Adrenal gland (tissue), 12 donors: ENCODE results near the gene MAPK10. TPM values are rescaled to one million over a fixed set of nuclear protein-coding genes. Genes with fewer than 3 reads are reported as not detected.

Experiments used
- DNase-seq, 7 donors: peaks; one replicate each; pipeline ENCODE4 v3.0.0-alpha.2; 2019 to 2020
- H3K27ac ChIP-seq, 5 donors: fragments of 200-600 bp; sonication (generic) in 4 of 5; 1 replicate in 3 of 5; 2 replicates in 2 of 5; pipeline versions ENCODE4 v1.5.1 to v1.8.0; 2016 to 2020; ENCODE audit warnings: mild to moderate bottlenecking in 1 of 5
- H3K27me3 ChIP-seq: fragments of 200-600 bp; 2 replicates; pipeline ENCODE4 v1.8.0; 2021
- H3K36me3 ChIP-seq, 2 donors: fragments of 200-600 bp; replicated peaks in 1 of 2; 1 replicate in 1 of 2; 2 replicates in 1 of 2; pipeline versions ENCODE4 v1.5.1 to v1.8.0; 2018 to 2022
- H3K4me1 ChIP-seq, 2 donors: fragments of 200-600 bp; replicated peaks in 1 of 2; 1 replicate in 1 of 2; 2 replicates in 1 of 2; pipeline versions ENCODE4 v1.5.1 to v1.8.0; 2018 to 2021
- H3K4me3 ChIP-seq, 4 donors: fragments of 200-600 bp; sonication (generic) in 3 of 4; one replicate each; pipeline ENCODE4 v1.5.1; 2016 to 2018
- H3K9me3 ChIP-seq, 3 donors: fragments of 200-600 bp; sonication (generic) in 1 of 3; replicated peaks in 1 of 3; 1 replicate in 2 of 3; 2 replicates in 1 of 3; pipeline versions ENCODE4 v1.5.1 to v1.8.0; 2016 to 2021
- CTCF ChIP-seq, 6 experiments: fragments of 450-650 bp in 4 of 6; fragments of 200-600 bp in 2 of 6; sonication (generic) in 1 of 6; IDR thresholded peaks; 1 replicate in 5 of 6; 2 replicates in 1 of 6; pipeline versions ENCODE4 v1.5.1 to v1.8.0; 2016 to 2021; ENCODE audit warnings: antibody characterized with exemption in 6 of 6, mild to moderate bottlenecking in 2 of 6, moderate library complexity in 1 of 6
- POLR2A ChIP-seq, 2 donors: fragments of 450-650 bp; IDR thresholded peaks; one replicate each; pipeline ENCODE4 v1.6.1; 2017; ENCODE audit warnings: antibody characterized with exemption in 2 of 2, mild to moderate bottlenecking in 2 of 2, moderate library complexity in 1 of 2
- WGBS, 4 donors: extraction: QIAGEN DNeasy Blood & Tissue Kit in 2 of 4; methylation state at CpG; one replicate each; pipeline versions ENCODE4 v1.1.5 to v1.1.7; 2013 to 2017; 5-methylcytosine and 5-hydroxymethylcytosine counted together
- intact Hi-C, 2 donors: fragments of 100-400 bp; cut with DNase I; formaldehyde crosslinking; loops; one replicate each; pipeline versions ENCODE4 v1.14.1 to v1.15.0; 2022 to 2023
- polyA plus RNA-seq, 3 donors: library from polyadenylated mRNA; stranded (reverse); fragments of 200-250 nt in 2 of 3; fragments of 350-450 nt in 1 of 3; fragmentation: Illumina TruSeq in 1 of 3; extraction: RNeasy Lipid Tissue Mini Kit (QIAGEN cat#74804) in 1 of 3; gene quantifications; one replicate each; pipeline ENCODE4 v1.2.3, GENCODE V29; 2013 to 2014
- total RNA-seq, 9 donors: library from RNA; depleted of rRNA in 4 of 9; stranded (reverse); fragments of >200 nt in 4 of 9; fragments of 120-200 nt in 1 of 9; fragmentation: NEBNext Ultra II Directional in 1 of 9; extraction: Animal tissue kit (Norgen Biotek cat#: 25700) in 1 of 9; gene quantifications; one replicate each; pipeline versions ENCODE4 v1.1.0 to v1.2.4, GENCODE V29; 2013 to 2023
- donor health status: healthy with polysubstance abuse.
- donor health status: Bipolar disorder and iron deficiency.
- donor health status: DM: yes; HTN: yes; CAD: no.
- donor health status: DM: no; HTN: no; CAD: no.
- donor health status: DM: no; HTN: no; CAD: no.
- donor health status: DM: yes; HTN: yes; CAD: no.

The MAPK10 gene
- total and polyA plus RNA-seq, 12 donors, result 11.6 to 160 (median 42.1) TPM

- no peak for DNase-seq
- Histone ChIP-seq H3K4me1 (no peaks in the 10 kb centered on the region), H3K9me3 (no peaks in the 10 kb centered on the region), H3K4me3 (no peak overlapping the region), H3K27me3 (no peaks in the 10 kb centered on the region), H3K36me3 (no peaks in the 10 kb centered on the region), H3K27ac (no peak overlapping the region)
- TF ChIP-seq CTCF (IDR thresholded peaks at IDR 0.05) (no peak), POLR2A (IDR thresholded peaks at IDR 0.05) (no peak)
- intact Hi-C loops, result no loop called here
Observed at GRCh38 chr4:86380181-86380724, 20.4 kb upstream of the MAPK10 start.

DNA sequence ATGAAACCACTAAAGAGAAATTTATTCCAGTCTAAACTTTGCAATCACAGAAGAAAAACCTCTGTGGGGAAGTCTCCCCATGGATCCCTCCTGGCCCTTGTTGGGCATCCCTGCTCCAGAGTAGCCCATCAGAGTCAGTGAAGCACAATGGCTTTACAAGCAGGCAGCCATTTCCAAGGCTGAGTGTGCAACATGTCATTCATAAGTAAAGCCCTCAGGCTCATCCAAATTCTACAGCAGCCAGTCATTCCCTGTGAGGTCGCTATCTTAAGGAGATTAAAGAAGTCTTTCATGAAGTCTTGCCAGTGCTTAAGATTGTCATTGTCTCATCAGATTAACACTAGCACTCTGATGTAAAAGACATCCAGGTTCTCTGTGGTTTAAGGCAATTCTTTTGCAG, 17.0 kb upstream of the MAPK10 start:
- no peak for TF ChIP-seq CTCF (IDR thresholded peaks at IDR 0.05)
- TF ChIP-seq POLR2A (IDR thresholded peaks at IDR 0.05), result no peak
- WGBS, 4 donors, result 88 to 94% (median 89%) methylated on average over 1 of the region's 1 CpG

DNA sequence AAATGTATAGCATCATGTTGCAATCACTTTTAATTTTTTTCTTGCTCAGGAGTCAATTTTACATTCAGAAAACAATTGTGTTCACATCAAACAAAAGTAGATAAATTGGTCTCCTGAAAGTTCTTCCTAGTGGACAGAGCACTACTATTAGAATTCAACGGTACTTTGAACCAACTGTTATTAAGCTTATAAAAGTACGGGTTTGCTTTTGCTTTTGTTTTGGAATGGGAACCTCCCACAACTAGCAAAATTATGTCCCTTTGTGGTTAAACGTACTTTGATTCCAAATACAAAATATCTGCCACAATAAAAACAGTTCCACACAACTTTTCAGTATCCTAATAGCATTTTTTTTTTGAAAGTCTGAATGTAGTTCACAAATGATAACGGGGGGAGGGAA, 8.6 kb upstream of the MAPK10 start:
- no peaks in the 10 kb centered on the region for H3K27me3 ChIP-seq
- intact Hi-C loops, result no loop called here
- H3K9me3 ChIP-seq, result no peaks in the 10 kb centered on the region

More for the DNA sequence above, 17.0 kb upstream of the MAPK10 start:
- H3K4me1 ChIP-seq, result no peaks in the 10 kb centered on the region
- no peak overlapping the region for H3K4me3 ChIP-seq
- H3K27me3 ChIP-seq, result no peaks in the 10 kb centered on the region
- H3K9me3 ChIP-seq, result no peaks in the 10 kb centered on the region
- no peaks in the 10 kb centered on the region for H3K36me3 ChIP-seq
- no peak overlapping the region for H3K27ac ChIP-seq
- DNase-seq, result no peak
- intact Hi-C loops, result no loop called here

DNA sequence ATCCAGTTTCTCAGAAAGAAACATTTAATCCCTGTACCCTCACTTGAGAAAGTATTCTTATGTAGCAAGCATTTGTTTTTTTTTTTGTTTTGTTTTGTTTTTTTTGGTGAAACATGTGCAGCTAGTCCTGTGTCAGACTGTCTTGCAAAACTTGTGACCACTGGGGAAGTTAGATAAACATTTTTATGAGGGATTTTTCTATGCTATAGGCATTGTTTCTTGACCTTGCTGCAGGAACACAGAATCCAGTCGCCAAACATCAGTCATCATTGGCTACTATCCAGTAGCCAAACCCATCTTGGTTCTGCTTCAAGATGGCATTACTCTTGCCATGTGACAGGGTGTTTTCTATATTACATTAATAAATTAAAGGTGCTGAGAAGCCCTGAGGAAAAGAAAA, 7.7 kb upstream of the MAPK10 start:
- intact Hi-C loops, result no loop called here
- TF ChIP-seq CTCF (IDR thresholded peaks at IDR 0.05), result no peak
- no peak for TF ChIP-seq POLR2A (IDR thresholded peaks at IDR 0.05)
- WGBS, 4 donors, result 14 to 37% (median 21%) methylated on average over 1 of the region's 1 CpG
- no peaks in the 10 kb centered on the region for H3K27me3 ChIP-seq
- no peaks in the 10 kb centered on the region for H3K36me3 ChIP-seq
- no peaks in the 10 kb centered on the region for H3K9me3 ChIP-seq
- DNase-seq, result no peak
- no peak overlapping the region for H3K27ac ChIP-seq
- peaks cover 0 to 3% of the 10 kb centered on the region in 2 donors for H3K4me1 ChIP-seq
- no peak overlapping the region for H3K4me3 ChIP-seq

More for the DNA sequence above, 8.6 kb upstream of the MAPK10 start:
- WGBS, 4 donors, result 82 to 87% (median 84%) methylated on average over 4 of the region's 4 CpGs
- no peak for DNase-seq
- Histone ChIP-seq H3K4me3 (no peak overlapping the region), H3K27ac (no peak overlapping the region), H3K36me3 (no peaks in the 10 kb centered on the region), H3K4me1 (peaks cover 0 to 3% of the 10 kb centered on the region in 2 donors)
- TF ChIP-seq POLR2A (IDR thresholded peaks at IDR 0.05) (no peak), CTCF (IDR thresholded peaks at IDR 0.05) (no peak)
